Measurements from ENCODE around the gene SETD3.

The SETD3 gene

GRCh38 chr14:99395909-99396530, 84.6 kb downstream of the SETD3 start:
- peak in 1 of 56 donors; percentile 21 for DNase-seq

GRCh38 chr14:99394602-99395156, 86.0 kb downstream of the SETD3 start:
- no peak for DNase-seq

GRCh38 chr14:99393059-99393655, 87.5 kb downstream of the SETD3 start:
- DNase-seq, result peak in 2 of 56 donors; percentile 19 to 22

- peak in 4 of 56 donors; percentile 16 to 34 (median 26) for DNase-seq
Observed at GRCh38 chr14:99391671-99392070, 89.0 kb downstream of the SETD3 start.

- DNase-seq, result peak in 9 of 56 donors; percentile 8 to 61 (median 17)
Observed at GRCh38 chr14:99389174-99389826, 91.4 kb downstream of the SETD3 start.

- DNase-seq, result no peak
Observed at GRCh38 chr14:99388286-99388685, 92.4 kb downstream of the SETD3 start.

- DNase-seq, result no peak
Observed at GRCh38 chr14:99387880-99388279, 92.8 kb downstream of the SETD3 start.

- DNase-seq, result no peak
Observed at GRCh38 chr14:99384450-99385417, 95.9 kb downstream of the SETD3 start.

- DNase-seq, result no peak
Observed at GRCh38 chr14:99383472-99384449, 96.9 kb downstream of the SETD3 start.

GRCh38 chr14:99382781-99383471, 97.7 kb downstream of the SETD3 start:
- DNase-seq, result no peak

GRCh38 chr14:99382071-99382470, 98.6 kb downstream of the SETD3 start:
- no peak for DNase-seq

- DNase-seq, result no peak
Observed at GRCh38 chr14:99381688-99382060, 99.0 kb downstream of the SETD3 start.

GRCh38 chr14:99380991-99381687, 99.5 kb downstream of the SETD3 start:
- DNase-seq, result no peak

GRCh38 chr14:99380402-99380801, 100.3 kb downstream of the SETD3 start:
- no peak for DNase-seq

GRCh38 chr14:99378782-99379214, 101.9 kb downstream of the SETD3 start:
- DNase-seq, result no peak

- no peak for DNase-seq
Observed at GRCh38 chr14:99377951-99378350, 102.7 kb downstream of the SETD3 start.

- DNase-seq, result no peak
Observed at GRCh38 chr14:99374964-99375363, 105.7 kb downstream of the SETD3 start.

GRCh38 chr14:99363616-99364290, 116.9 kb downstream of the SETD3 start:
- DNase-seq, result no peak
